Measurements from ENCODE around the gene CNTN1.

Gene CNTN1

GRCh38 chr12:41073633-41074472, 381.6 kb downstream of the CNTN1 start:
- Histone ChIP-seq H3K27ac (ENCODE audit: extremely low read depth, low read depth, low read length) (no peak overlapping the region), H3K4me3 (ENCODE audit: low read depth, low read length) (no peak overlapping the region), H3K36me3 (ENCODE audit: control insufficient read depth in 2 of 2, insufficient read depth in 1 of 2, low read length in 2 of 2) (no peaks in the 10 kb centered on the region), H3K4me1 (ENCODE audit: control insufficient read depth, insufficient read depth, low read length) (no peaks in the 10 kb centered on the region; the same call in 1 of the 2 replicates), H3K9me3 (ENCODE audit: control insufficient read depth, insufficient read depth, low read depth, low read length) (no peaks in the 10 kb centered on the region)
- TF ChIP-seq ZNF138 (tag by site-specific recombination; IDR thresholded peaks at IDR 0.05; ENCODE audit: borderline replicate concordance): no peak
- TF ChIP-seq SP3 (tag by site-specific recombination; IDR thresholded peaks at IDR 0.05): no peak
- no peak for TF ChIP-seq ZNF311 (tag by site-specific recombination; IDR thresholded peaks at IDR 0.05; ENCODE audit: borderline replicate concordance)
- no peak for TF ChIP-seq ZEB2 (tag by site-specific recombination; IDR thresholded peaks at IDR 0.05)
- CTCF ChIA-PET: no interaction called here
- POLR2A ChIA-PET: no interaction called here

GRCh38 chr12:41074473-41074769, 382.2 kb downstream of the CNTN1 start:
- no peak for TF ChIP-seq ZNF19 (tag by site-specific recombination; IDR thresholded peaks at IDR 0.05; ENCODE audit: low read depth)
- no peak for TF ChIP-seq ZNF157 (tag by site-specific recombination; IDR thresholded peaks at IDR 0.05)
- TF ChIP-seq, protein P1, sequence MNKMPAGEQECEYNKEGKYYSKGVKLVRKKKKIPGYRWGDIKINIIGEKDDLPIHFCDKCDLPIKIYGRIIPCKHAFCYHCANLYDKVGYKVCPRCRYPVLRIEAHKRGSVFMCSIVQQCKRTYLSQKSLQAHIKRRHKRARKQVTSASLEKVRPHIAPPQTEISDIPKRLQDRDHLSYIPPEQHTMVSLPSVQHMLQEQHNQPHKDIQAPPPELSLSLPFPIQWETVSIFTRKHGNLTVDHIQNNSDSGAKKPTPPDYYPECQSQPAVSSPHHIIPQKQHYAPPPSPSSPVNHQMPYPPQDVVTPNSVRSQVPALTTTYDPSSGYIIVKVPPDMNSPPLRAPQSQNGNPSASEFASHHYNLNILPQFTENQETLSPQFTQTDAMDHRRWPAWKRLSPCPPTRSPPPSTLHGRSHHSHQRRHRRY (tag by site-specific recombination; IDR thresholded peaks at IDR 0.05): no peak
- TF ChIP-seq, protein P2, sequence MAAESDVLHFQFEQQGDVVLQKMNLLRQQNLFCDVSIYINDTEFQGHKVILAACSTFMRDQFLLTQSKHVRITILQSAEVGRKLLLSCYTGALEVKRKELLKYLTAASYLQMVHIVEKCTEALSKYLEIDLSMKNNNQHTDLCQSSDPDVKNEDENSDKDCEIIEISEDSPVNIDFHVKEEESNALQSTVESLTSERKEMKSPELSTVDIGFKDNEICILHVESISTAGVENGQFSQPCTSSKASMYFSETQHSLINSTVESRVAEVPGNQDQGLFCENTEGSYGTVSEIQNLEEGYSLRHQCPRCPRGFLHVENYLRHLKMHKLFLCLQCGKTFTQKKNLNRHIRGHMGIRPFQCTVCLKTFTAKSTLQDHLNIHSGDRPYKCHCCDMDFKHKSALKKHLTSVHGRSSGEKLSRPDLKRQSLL (tag by site-specific recombination; IDR thresholded peaks at IDR 0.05): no peak
- no peak for TF ChIP-seq ZNF830 (tag by site-specific recombination; IDR thresholded peaks at IDR 0.05; ENCODE audit: low read depth)
- TF ChIP-seq KLF8 (tag by site-specific recombination; IDR thresholded peaks at IDR 0.05): no peak
- Histone ChIP-seq H3K27ac (ENCODE audit: extremely low read depth, low read depth, low read length) (no peak overlapping the region), H3K4me1 (ENCODE audit: control insufficient read depth, insufficient read depth, low read length) (no peaks in the 10 kb centered on the region; the same call in 1 of the 2 replicates), H3K9me3 (ENCODE audit: control insufficient read depth, insufficient read depth, low read depth, low read length) (no peaks in the 10 kb centered on the region), H3K4me3 (ENCODE audit: low read depth, low read length) (no peak overlapping the region), H3K36me3 (ENCODE audit: control insufficient read depth in 2 of 2, insufficient read depth in 1 of 2, low read length in 2 of 2) (no peaks in the 10 kb centered on the region)
- CTCF ChIA-PET: no interaction called here
- POLR2A ChIA-PET: no interaction called here

GRCh38 chr12:41076114-41076513, 383.9 kb downstream of the CNTN1 start:
- H3K36me3 ChIP-seq (ENCODE audit: control insufficient read depth in 2 of 2, insufficient read depth in 1 of 2, low read length in 2 of 2): no peaks in the 10 kb centered on the region
- no peak overlapping the region for H3K27ac ChIP-seq (ENCODE audit: extremely low read depth, low read depth, low read length)
- no peak overlapping the region for H3K4me3 ChIP-seq (ENCODE audit: low read depth, low read length)
- ChIA-PET POLR2A (no interaction called here), CTCF (no interaction called here)
- no peaks in the 10 kb centered on the region; the same call in 1 of the 2 replicates for H3K9me3 ChIP-seq (ENCODE audit: control insufficient read depth, insufficient read depth, low read depth, low read length)
- TF ChIP-seq, protein P3, sequence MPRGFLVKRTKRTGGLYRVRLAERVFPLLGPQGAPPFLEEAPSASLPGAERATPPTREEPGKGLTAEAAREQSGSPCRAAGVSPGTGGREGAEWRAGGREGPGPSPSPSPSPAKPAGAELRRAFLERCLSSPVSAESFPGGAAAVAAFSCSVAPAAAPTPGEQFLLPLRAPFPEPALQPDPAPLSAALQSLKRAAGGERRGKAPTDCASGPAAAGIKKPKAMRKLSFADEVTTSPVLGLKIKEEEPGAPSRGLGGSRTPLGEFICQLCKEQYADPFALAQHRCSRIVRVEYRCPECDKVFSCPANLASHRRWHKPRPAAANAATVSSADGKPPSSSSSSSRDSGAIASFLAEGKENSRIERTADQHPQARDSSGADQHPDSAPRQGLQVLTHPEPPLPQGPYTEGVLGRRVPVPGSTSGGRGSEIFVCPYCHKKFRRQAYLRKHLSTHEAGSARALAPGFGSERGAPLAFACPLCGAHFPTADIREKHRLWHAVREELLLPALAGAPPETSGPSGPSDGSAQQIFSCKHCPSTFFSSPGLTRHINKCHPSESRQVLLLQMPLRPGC (tag by site-specific recombination; IDR thresholded peaks at IDR 0.05): no peak
- TF ChIP-seq, protein P4, sequence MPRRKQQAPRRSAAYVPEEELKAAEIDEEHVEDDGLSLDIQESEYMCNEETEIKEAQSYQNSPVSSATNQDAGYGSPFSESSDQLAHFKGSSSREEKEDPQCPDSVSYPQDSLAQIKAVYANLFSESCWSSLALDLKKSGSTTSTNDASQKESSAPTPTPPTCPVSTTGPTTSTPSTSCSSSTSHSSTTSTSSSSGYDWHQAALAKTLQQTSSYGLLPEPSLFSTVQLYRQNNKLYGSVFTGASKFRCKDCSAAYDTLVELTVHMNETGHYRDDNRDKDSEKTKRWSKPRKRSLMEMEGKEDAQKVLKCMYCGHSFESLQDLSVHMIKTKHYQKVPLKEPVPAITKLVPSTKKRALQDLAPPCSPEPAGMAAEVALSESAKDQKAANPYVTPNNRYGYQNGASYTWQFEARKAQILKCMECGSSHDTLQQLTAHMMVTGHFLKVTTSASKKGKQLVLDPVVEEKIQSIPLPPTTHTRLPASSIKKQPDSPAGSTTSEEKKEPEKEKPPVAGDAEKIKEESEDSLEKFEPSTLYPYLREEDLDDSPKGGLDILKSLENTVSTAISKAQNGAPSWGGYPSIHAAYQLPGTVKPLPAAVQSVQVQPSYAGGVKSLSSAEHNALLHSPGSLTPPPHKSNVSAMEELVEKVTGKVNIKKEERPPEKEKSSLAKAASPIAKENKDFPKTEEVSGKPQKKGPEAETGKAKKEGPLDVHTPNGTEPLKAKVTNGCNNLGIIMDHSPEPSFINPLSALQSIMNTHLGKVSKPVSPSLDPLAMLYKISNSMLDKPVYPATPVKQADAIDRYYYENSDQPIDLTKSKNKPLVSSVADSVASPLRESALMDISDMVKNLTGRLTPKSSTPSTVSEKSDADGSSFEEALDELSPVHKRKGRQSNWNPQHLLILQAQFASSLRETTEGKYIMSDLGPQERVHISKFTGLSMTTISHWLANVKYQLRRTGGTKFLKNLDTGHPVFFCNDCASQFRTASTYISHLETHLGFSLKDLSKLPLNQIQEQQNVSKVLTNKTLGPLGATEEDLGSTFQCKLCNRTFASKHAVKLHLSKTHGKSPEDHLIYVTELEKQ (tag by site-specific recombination; IDR thresholded peaks at IDR 0.05; ENCODE audit: borderline replicate concordance): no peak
- no peak for TF ChIP-seq ZNF501 (tag by site-specific recombination; IDR thresholded peaks at IDR 0.05)
- H3K4me1 ChIP-seq (ENCODE audit: control insufficient read depth, insufficient read depth, low read length): no peaks in the 10 kb centered on the region; the same call in 1 of the 2 replicates

All from HEK293 (cell line).